ENCODE data around the gene ZFPM1. TPM values are rescaled to one million over a fixed set of nuclear protein-coding genes. Genes with fewer than 3 reads are reported as not detected.

The ZFPM1 gene
- total and polyA plus RNA-seq, 2 experiments from 2014 or later, result 0.53 to 2.2 TPM

DNA sequence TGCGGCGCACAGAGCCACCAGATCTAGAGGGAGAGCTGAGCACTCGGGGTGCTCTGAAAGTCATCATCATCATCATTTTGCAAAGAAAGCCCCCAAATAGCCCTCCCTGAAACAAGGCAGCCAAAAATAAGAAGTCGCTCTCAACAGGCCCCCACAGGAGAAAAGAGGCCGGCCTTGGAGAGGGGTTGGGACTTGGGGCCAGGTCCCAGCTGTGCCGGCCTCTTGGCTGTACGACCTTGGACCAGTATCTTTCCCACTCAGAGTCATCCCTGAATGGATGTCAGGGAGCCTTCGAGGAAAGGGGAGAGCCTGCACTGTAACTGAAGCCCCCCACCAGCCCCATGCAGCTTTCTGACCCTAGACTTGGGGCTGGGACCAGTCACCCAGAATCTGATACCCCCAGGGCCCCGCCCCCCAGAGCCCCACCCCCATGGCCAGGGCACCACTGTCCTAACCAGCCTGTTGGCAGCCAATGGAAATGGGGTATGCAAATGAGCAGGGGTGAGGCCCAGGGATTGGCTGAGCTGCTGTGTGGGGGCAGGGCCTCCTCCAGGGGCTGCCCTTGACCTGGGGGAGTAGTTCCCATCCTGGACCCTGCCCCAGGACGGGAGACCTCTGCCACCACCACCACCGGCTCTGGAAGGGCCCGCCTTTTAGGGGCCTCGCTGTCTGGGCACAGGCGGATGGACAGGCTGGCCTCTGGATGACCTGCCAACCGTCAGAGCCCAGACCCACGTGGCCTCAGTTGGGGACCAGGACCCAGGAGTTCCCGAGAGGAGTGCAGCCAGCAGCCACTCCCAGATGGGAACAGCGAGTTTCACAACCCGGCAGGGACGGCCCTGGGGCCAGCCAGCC lies 15.4 kb downstream of the ZFPM1 start (continued):
- TF ChIP-seq, protein P1, sequence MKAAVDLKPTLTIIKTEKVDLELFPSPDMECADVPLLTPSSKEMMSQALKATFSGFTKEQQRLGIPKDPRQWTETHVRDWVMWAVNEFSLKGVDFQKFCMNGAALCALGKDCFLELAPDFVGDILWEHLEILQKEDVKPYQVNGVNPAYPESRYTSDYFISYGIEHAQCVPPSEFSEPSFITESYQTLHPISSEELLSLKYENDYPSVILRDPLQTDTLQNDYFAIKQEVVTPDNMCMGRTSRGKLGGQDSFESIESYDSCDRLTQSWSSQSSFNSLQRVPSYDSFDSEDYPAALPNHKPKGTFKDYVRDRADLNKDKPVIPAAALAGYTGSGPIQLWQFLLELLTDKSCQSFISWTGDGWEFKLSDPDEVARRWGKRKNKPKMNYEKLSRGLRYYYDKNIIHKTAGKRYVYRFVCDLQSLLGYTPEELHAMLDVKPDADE (IDR thresholded peaks at IDR 0.05), result no peak

DNA sequence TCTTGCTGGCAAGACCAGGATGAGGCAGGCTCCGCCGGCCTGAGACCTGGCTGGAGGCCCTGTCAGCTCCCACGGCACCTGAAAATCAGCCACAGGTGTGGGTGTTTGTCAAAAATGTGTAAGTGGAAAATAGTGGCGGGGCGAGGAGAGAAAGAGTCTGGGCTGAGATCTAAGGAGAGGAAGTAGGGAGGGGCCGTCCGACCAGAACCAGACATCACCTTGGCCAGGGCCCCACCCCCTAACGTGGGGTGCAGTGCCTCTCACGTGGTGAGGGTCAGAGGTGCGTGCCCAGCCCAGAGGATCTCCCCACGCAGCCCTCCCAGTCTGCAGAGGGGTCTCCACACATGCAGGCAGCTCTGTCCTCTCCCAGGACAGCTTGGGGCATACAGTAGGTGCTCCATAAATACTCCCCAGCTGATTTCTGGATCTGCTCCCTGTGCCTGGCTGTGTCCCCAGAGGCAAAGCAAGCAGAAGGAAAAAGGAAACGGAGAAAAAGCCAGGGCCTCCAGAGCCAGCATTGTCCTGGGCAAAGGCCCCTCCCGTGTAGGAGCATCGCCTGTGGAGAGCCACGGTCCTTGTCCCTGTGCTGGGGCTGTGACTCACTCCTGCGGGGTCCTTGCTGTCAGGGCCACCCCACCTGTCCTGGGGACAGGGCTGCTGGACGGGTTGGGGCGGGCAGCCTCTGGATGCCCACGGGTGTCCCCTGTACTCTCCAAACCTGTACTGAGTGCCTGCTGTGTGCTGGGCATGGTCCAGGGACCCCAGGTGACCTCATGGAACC lies 16.7 kb downstream of the ZFPM1 start:
- H3K4me2 ChIP-seq, result no peak overlapping the region
- H3F3A ChIP-seq (replicated peaks; ENCODE audit: low read depth), result no peaks in the 10 kb centered on the region
- H3K9me2 ChIP-seq (ENCODE audit: insufficient read depth), result no peaks in the 10 kb centered on the region
- H3K4me3 Mint-ChIP-seq, result no peak overlapping the region
- ATAC-seq (no peak), DNase-seq (ENCODE audit: low spot score) (no peak)
- H3K36me3 ChIP-seq (ENCODE audit: insufficient read depth), result no peaks in the 10 kb centered on the region
- no peak overlapping the region for H3K27ac ChIP-seq (ENCODE audit: low read depth)
- H3K9me3 Mint-ChIP-seq, result no peaks in the 10 kb centered on the region
- peaks cover 3% of the 10 kb centered on the region; the same call in 2 of the 3 replicates for H3K4me1 Mint-ChIP-seq
- no peaks in the 10 kb centered on the region for H4K20me1 ChIP-seq (replicated peaks; ENCODE audit: insufficient read depth)
- H3K4me1 ChIP-seq (ENCODE audit: insufficient read depth), result peaks cover 9% of the 10 kb centered on the region; the same call in 1 of the 2 replicates
- H3K27me3 Mint-ChIP-seq (ENCODE audit: insufficient read depth, low read depth, poor library complexity), result peaks cover 7% of the 10 kb centered on the region
- H3K79me2 ChIP-seq (replicated peaks; ENCODE audit: insufficient read depth), result no peaks in the 10 kb centered on the region
- no peaks in the 10 kb centered on the region for H3K36me3 Mint-ChIP-seq (ENCODE audit: low read depth)
- no peak overlapping the region for H3K4me3 ChIP-seq
- H2AFZ ChIP-seq, result no peak overlapping the region
- H3K27ac Mint-ChIP-seq, result no peak overlapping the region
- no peaks in the 10 kb centered on the region for H3K27me3 ChIP-seq (ENCODE audit: insufficient read depth)
- TF ChIP-seq, protein P2, sequence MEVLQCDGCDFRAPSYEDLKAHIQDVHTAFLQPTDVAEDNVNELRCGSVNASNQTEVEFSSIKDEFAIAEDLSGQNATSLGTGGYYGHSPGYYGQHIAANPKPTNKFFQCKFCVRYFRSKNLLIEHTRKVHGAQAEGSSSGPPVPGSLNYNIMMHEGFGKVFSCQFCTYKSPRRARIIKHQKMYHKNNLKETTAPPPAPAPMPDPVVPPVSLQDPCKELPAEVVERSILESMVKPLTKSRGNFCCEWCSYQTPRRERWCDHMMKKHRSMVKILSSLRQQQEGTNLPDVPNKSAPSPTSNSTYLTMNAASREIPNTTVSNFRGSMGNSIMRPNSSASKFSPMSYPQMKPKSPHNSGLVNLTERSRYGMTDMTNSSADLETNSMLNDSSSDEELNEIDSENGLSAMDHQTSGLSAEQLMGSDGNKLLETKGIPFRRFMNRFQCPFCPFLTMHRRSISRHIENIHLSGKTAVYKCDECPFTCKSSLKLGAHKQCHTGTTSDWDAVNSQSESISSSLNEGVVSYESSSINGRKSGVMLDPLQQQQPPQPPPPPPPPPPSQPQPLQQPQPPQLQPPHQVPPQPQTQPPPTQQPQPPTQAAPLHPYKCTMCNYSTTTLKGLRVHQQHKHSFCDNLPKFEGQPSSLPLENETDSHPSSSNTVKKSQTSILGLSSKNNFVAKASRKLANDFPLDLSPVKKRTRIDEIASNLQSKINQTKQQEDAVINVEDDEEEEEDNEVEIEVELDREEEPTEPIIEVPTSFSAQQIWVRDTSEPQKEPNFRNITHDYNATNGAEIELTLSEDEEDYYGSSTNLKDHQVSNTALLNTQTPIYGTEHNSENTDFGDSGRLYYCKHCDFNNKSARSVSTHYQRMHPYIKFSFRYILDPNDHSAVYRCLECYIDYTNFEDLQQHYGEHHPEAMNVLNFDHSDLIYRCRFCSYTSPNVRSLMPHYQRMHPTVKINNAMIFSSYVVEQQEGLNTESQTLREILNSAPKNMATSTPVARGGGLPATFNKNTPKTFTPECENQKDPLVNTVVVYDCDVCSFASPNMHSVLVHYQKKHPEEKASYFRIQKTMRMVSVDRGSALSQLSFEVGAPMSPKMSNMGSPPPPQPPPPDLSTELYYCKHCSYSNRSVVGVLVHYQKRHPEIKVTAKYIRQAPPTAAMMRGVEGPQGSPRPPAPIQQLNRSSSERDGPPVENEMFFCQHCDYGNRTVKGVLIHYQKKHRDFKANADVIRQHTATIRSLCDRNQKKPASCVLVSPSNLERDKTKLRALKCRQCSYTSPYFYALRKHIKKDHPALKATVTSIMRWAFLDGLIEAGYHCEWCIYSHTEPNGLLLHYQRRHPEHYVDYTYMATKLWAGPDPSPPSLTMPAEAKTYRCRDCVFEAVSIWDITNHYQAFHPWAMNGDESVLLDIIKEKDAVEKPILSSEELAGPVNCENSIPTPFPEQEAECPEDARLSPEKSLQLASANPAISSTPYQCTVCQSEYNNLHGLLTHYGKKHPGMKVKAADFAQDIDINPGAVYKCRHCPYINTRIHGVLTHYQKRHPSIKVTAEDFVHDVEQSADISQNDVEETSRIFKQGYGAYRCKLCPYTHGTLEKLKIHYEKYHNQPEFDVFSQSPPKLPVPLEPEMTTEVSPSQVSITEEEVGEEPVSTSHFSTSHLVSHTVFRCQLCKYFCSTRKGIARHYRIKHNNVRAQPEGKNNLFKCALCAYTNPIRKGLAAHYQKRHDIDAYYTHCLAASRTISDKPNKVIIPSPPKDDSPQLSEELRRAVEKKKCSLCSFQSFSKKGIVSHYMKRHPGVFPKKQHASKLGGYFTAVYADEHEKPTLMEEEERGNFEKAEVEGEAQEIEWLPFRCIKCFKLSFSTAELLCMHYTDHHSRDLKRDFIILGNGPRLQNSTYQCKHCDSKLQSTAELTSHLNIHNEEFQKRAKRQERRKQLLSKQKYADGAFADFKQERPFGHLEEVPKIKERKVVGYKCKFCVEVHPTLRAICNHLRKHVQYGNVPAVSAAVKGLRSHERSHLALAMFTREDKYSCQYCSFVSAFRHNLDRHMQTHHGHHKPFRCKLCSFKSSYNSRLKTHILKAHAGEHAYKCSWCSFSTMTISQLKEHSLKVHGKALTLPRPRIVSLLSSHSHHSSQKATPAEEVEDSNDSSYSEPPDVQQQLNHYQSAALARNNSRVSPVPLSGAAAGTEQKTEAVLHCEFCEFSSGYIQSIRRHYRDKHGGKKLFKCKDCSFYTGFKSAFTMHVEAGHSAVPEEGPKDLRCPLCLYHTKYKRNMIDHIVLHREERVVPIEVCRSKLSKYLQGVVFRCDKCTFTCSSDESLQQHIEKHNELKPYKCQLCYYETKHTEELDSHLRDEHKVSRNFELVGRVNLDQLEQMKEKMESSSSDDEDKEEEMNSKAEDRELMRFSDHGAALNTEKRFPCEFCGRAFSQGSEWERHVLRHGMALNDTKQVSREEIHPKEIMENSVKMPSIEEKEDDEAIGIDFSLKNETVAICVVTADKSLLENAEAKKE (CRISPR knock-in tag; IDR thresholded peaks at IDR 0.05), result no peak
- TF ChIP-seq NANOG (IDR thresholded peaks at IDR 0.05; ENCODE audit: borderline replicate concordance) (no peak), ZNF114 (CRISPR knock-in tag; IDR thresholded peaks at IDR 0.05) (no peak), STAT1 (IDR thresholded peaks at IDR 0.05; ENCODE audit: unreplicated experiment) (no peak), CREB1 (CRISPR knock-in tag; IDR thresholded peaks at IDR 0.05; ENCODE audit: low read depth) (no peak)
- TF ChIP-seq, protein P1 (IDR thresholded peaks at IDR 0.05), result no peak
- TF ChIP-seq, protein P3, sequence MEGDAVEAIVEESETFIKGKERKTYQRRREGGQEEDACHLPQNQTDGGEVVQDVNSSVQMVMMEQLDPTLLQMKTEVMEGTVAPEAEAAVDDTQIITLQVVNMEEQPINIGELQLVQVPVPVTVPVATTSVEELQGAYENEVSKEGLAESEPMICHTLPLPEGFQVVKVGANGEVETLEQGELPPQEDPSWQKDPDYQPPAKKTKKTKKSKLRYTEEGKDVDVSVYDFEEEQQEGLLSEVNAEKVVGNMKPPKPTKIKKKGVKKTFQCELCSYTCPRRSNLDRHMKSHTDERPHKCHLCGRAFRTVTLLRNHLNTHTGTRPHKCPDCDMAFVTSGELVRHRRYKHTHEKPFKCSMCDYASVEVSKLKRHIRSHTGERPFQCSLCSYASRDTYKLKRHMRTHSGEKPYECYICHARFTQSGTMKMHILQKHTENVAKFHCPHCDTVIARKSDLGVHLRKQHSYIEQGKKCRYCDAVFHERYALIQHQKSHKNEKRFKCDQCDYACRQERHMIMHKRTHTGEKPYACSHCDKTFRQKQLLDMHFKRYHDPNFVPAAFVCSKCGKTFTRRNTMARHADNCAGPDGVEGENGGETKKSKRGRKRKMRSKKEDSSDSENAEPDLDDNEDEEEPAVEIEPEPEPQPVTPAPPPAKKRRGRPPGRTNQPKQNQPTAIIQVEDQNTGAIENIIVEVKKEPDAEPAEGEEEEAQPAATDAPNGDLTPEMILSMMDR (conservative IDR thresholded peaks at IDR 0.05; ENCODE audit: low read depth in 2 of 2), result no peak
- TF ChIP-seq, protein P4, sequence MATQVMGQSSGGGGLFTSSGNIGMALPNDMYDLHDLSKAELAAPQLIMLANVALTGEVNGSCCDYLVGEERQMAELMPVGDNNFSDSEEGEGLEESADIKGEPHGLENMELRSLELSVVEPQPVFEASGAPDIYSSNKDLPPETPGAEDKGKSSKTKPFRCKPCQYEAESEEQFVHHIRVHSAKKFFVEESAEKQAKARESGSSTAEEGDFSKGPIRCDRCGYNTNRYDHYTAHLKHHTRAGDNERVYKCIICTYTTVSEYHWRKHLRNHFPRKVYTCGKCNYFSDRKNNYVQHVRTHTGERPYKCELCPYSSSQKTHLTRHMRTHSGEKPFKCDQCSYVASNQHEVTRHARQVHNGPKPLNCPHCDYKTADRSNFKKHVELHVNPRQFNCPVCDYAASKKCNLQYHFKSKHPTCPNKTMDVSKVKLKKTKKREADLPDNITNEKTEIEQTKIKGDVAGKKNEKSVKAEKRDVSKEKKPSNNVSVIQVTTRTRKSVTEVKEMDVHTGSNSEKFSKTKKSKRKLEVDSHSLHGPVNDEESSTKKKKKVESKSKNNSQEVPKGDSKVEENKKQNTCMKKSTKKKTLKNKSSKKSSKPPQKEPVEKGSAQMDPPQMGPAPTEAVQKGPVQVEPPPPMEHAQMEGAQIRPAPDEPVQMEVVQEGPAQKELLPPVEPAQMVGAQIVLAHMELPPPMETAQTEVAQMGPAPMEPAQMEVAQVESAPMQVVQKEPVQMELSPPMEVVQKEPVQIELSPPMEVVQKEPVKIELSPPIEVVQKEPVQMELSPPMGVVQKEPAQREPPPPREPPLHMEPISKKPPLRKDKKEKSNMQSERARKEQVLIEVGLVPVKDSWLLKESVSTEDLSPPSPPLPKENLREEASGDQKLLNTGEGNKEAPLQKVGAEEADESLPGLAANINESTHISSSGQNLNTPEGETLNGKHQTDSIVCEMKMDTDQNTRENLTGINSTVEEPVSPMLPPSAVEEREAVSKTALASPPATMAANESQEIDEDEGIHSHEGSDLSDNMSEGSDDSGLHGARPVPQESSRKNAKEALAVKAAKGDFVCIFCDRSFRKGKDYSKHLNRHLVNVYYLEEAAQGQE (IDR thresholded peaks at IDR 0.05; ENCODE audit: unreplicated experiment), result no peak

Data from GM23338 (cell line).